GM19438 (cell line): ENCODE results near the gene SLC6A8.

Source experiments
- ATAC-seq: cut with Tn5 transposase; IDR thresholded peaks from one replicate; pipeline ENCODE4 v1.9.1; 2021; ENCODE audit warnings: low read depth; ENCODE audit not compliant: unreplicated experiment

The SLC6A8 gene

DNA sequence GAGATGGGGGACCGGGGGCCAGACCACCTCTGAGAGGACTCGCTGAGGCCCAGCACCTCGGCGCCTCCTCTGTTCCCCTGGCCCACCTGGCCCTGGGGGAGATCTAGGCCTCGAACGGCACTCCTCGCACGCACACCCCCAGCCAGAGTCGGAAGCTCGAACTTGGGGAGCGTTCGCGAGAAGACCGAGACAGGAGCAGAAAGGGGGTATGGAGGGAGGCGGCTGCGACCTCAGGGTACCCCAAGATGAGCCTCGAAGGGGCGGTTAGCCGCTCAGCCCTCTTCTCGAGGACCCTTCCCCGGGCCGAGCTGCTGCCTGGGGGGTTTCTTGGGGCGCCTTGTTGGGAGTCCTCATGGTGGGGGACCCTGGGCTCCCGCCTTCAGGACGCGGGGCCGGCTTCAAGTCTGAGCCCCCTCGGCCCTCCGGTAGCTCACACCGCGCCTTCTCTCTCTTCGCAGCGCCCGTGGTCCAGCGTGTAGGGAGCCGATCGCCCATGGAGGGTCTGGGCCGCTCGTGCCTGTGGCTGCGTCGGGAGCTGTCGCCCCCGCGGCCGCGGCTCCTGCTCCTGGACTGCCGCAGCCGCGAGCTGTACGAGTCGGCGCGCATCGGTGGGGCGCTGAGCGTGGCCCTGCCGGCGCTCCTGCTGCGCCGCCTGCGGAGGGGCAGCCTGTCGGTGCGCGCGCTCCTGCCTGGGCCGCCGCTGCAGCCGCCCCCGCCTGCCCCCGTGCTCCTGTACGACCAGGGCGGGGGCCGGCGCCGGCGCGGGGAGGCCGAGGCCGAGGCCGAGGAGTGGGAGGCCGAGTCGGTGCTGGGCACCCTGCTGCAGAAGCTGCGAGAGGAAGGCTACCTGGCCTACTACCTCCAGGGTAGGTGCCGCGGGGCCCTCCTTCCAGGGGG, 40.0 kb upstream of the SLC6A8 start:
- ATAC-seq: no peak

DNA sequence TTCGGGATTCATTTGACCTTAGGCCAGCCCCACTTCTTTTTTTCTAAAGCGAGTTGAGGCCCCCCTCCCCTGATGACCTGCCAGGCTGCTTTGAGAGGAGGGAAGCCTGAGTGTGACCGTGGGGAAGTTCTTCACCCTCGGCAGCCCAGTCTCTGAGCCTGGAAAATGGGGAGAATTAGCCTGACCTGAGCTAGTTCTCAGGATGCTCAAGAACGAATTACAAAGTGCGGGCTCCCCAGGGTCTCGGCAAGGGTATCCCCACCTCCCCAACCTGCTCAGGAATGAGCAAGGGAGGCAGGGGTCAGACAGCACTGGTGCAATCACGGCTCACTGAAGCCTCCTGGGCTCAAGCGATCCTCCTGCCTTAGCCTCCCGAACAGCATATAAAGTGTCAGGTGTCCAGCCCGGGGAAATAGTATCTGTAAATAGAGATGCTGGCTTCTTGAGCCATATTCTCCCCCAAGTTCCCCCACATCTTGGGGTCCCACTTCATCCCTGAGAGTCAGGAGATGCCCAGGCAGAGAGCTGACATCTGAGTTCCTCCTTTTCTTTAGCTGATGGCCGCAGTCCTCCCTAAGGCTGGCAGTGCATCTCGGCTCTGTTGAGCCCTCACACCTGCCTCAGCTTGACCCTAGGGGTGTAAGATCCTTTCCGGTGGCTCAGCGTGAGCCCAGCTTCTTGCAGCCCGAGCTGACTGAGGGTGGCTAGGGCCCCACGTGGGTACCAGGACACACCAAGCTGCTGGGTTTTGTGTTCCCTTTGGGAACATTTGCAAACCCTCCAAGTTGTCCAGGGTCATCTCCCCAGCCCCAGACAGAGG, 39.2 kb upstream of the SLC6A8 start:
- no peak for ATAC-seq

DNA sequence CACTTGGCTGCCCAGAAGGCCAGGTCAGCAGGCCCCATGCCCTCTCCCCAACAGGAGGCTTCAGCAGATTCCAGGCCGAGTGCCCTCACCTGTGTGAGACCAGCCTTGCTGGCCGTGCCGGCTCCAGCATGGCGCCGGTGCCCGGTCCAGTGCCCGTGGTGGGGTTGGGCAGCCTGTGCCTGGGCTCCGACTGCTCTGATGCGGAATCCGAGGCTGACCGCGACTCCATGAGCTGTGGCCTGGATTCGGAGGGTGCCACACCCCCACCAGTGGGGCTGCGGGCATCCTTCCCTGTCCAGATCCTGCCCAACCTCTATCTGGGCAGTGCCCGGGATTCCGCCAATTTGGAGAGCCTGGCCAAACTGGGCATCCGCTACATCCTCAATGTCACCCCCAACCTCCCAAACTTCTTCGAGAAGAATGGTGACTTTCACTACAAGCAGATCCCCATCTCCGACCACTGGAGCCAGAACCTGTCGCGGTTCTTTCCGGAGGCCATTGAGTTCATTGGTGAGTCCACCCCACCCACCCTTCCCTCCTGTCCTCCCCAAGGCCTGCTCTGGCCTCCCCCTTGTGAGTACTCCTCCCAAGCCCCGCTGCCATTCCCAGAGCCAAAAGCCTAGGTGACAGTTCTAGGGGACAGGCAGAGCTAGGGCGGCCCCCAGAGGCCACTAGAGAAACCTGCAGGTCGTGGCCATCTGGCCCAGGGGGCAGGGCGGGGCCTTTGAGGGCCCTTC, 38.4 kb upstream of the SLC6A8 start:
- no peak for ATAC-seq

DNA sequence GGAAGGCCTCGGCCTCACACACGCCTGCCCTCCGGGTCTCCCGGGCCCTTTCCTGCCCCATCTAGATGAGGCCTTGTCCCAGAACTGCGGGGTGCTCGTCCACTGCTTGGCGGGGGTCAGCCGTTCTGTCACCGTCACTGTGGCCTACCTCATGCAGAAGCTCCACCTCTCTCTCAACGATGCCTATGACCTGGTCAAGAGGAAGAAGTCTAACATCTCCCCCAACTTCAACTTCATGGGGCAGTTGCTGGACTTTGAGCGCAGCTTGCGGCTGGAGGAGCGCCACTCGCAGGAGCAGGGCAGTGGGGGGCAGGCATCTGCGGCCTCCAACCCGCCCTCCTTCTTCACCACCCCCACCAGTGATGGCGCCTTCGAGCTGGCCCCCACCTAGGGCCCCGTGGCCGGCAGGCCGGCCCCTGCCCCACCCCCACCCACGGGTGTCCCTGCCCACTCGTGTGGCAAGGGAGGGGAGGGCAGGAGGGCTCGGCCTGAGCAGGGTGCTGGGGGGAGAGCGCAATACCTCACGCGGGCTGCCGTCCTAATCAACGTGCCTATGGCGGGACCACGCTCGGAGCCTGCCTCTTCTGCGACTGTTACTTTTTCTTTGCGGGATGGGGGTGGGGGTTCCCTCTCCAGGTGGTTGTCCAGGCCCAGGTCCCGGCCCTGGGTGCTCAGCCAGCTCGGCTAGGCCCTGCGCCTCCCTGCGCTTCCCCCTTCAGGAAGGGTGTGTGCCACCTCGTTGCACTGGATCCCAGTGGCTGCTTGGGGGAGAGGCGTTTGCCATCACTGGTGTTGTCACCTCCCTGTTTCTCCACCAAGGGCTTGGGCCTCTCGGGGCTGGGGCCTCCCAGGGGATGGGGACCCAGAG, 37.6 kb upstream of the SLC6A8 start:
- no peak for ATAC-seq

DNA sequence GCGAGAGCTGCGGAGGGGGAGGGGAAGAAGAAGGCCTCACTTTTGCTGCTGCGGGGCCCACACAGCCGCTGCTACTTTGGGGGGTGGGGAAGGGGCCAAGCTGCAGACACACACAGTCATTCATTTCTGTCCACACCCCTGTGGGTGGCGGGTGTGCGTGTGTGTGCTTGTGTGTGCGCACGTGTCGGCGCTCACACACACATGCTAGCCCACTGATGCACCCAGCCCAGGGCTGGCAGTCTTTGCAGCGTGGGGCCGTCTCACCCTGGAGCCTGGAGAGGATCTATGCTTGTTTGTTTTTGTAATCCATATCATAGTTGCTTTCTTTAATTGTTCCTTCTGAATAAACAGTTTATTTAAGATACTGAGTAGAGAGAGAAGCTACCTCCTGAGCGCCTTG, 36.8 kb upstream of the SLC6A8 start:
- ATAC-seq: no peak

DNA sequence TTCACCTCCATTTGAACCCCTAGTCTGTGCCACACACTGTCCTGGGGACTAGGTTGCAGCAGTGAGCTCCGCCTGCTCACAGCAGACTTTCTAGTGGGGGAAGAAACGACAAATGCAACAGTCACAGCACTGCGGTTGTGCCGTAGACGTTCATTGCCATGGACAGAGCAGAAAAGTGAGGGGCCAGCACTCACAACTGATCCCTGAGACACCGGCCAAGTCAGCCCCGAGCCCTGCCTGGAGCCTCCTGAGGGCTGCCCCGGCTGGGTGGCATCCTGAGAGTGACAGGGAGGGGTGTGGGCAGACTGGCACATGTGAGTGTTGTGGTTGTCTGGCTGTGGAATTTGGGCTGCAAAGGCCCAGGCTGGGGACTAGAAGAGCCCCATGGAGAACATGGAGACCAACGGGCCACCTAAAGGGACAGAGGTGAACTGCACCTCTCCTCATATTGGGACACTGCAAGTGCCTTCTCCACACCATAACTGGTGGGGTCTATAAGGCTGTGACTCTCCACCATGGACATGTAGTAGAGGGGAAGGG, 36.1 kb upstream of the SLC6A8 start:
- ATAC-seq: no peak

DNA sequence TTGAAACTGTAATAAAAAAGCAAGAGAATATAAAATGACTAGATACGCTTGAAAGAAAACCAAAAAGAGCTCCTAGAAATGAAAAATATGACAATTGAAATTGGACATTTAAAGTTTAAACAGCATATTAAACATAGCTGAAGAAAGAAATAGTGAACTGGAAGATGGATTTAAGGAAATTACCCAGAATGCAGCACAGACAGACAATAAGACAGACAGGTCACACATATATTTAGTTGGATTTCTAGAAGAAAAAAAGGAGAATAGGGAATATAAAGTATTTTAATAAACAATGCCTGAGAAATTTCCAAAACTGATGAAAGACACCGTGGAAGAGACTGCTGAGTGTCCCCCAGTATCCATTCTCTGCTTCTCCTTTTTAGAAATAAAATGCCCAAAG, 34.2 kb upstream of the SLC6A8 start:
- no peak for ATAC-seq

DNA sequence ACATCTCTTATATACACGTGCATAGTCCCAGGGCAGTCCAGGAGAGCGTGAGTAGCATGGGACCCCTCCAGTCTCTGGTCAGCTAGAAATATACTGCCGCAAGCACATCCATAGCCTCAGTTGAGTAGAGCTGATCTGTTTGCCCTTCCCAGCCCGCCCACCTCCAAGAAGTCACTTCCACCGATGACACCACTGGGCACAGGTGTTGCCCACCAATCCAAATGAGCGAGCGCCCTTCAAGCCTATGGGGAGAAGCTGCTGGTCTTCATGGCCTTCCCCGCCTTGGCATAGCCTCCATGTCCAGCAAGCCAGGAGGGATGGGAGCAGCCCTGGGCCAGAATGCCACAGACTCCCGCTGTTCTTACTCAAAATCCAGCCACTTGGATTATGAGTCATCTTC, 30.6 kb upstream of the SLC6A8 start:
- no peak for ATAC-seq

DNA sequence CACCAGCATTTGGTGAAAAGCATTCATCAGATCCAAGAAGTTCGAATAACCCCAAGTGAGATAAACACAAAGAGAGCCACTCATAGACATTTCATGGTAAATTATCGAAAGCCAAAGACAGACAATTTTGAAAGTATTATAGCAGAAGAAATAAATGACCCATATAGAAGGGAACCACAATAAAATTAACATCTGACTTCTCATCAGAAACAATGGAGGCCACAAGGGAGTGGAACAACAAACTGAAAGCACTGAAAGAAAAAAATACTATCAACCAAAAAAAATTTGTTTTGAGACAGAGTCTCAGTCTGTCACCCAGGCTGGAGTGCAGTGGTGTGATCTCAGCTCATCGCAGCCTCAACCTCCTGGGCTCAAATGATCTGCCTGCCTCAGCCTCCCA, 28.5 kb upstream of the SLC6A8 start:
- no peak for ATAC-seq

DNA sequence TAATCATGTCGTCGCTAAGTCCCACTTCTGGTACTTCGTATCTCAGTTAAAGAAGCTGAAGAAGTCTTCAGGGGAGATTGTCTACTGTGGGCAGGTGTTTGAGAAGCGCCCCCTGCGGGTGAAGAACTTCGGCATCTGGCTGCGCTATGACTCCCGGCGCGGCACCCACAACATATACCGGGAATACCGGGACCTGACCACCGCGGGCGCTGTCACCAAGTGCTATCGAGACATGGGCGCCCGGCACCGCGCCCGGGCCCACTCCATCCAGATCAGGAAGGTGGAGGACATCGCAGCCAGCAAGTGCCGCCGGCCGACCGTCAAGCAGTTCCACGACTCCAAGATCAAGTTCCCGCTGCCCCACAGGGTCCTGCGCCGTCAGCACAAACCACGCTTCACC, 25.5 kb upstream of the SLC6A8 start:
- no peak for ATAC-seq

DNA sequence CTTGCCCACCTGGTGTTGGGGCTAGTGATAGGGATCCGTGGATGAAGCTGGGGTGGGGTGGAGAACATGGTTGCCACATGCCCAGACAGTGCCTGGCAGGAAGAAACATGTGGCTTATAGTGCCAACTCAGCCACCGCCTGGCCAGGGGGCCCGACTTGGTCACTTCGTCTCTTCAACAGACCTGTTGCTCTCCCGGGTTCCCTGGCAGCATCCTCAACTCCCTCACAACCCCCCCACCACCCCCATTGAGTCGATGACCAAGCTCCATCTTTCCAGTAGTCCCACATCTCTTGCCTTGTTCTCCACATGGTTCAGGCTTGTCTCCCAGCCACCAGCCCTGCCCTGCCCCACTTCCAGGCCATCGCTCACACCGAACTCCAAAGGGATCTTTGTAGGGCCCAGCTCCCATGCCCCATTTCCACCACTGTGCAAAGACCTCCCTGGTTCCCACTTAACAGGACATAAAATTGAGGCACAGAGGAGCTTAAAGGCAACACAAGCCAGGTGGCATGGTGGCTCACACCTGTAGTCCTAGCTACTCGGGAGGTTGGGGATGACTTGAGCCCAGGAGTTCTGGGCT, 21.9 kb upstream of the SLC6A8 start:
- no peak for ATAC-seq

DNA sequence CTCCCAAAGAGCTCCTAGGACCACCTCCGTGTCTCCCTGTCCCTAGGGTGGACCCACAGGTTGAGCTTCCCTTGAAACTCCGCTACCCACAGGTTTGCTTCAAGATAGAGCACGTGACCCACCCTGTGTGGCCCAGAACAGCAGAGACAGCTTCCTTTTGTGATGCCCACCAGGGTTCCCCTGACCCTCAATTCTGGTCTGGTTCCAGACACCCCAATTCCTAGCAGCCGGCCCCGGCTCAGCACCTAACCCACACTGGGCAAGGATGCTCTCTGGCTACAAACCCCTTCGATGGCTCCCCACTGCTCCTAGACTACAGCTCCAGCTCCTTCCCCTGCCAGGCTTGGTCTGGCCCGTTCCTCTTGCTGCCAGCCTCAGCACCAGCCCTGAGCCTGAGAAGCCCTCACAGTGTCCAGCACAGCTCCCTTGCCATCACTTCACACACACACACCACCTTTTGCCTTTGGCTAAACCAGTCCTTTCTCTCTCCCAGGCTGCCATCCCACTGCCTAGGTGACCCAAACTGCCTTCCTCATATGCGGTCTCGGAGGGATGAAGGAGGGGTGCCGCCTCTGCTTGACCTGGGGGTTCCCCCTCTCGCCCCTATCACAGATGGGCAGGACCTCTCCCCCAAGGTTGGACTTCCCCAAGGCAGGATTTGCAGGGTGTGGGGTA, 20.3 kb upstream of the SLC6A8 start:
- ATAC-seq: no peak

DNA sequence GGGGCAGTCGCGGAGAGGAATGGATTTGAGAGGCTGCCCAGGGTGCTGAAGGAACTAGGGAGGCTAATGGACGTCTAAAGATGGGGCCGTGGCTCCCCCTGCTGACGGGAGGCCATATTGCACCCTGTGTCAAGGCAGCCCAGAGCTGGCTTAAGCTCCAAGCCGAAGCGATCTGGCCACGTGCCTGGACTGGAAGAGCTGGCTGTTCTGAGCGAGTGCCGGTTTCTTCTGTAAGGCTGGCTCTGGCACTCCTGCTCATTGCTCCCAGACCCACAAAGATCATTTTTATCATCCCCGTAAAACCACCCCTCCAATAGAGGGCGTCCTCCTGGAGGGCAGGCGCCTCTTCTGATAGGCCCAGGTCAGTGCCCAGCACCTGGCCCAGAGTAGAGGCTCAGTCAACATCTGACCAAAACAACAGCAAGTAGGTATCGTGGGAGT, 19.8 kb upstream of the SLC6A8 start:
- no peak for ATAC-seq

DNA sequence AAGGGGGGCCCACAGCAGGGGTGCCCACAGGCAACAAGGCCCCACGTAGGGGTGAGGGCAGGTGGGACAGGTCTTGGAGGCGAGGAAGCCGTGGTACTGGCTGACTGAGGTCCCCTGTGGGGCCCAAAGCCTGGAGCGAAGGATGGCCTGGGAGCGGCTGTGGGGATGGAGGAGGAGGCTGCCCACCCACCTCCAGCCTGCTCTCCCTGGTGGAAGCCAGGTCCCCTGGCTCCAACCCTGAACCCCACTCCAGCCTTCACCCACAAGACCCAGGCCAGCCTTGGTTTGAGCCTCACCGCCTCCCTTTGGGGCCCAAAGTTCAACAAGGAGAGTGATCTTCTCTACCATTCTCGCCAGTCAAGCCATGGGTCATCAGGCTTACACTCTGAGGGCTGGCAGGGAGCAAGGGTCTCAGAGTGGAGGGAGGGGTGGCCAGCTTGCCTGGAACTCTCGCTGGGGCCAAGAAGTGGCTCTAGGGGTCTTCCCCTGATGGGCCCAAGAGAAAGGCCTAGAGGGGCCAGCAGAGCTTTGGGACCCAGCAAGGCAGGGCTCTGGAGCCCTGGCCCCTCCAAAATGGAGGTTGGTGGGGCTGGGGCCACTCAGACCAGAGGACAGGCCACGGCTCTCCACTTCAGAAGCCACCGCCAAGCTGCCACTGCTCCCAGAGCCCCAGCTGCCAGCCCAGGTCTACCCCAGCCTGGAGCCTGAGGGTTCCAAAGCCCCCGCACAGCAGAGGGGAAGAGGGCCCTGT, 19.1 kb upstream of the SLC6A8 start:
- ATAC-seq: no peak

DNA sequence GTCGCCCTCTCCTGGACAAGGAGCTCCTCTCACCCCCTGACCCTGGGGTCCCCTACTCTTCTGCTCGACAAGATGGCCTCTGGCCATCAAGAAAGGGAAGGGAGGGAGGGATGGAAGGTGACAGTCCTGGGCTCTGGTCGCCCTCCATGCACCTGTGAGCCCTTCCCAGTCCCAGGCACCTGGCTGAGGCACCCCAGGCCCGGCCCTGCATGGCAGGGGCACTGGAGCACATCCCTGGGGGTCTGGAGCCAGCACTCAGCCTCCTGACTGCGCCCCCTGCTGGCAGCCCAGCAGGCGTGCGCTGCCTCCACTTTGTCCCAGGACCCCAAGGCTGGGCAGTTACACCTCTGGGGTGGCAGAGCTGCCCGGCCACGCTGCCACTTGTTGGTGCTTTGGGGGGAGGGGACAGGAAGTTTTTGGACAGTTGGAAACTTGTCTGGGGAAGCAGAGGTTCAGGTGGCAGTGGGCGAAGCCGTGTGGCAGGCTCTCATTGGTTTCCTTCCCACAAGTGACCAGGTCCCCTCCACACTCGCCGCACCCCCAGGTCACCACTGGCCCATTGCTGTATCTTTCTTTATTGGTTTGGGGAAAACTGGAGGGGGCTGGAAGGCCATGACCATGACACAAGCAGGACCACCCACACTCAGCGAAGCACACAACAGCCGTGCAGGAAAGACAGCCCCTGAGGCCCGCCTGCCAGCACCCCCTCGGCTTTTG, 18.4 kb upstream of the SLC6A8 start:
- no peak for ATAC-seq

DNA sequence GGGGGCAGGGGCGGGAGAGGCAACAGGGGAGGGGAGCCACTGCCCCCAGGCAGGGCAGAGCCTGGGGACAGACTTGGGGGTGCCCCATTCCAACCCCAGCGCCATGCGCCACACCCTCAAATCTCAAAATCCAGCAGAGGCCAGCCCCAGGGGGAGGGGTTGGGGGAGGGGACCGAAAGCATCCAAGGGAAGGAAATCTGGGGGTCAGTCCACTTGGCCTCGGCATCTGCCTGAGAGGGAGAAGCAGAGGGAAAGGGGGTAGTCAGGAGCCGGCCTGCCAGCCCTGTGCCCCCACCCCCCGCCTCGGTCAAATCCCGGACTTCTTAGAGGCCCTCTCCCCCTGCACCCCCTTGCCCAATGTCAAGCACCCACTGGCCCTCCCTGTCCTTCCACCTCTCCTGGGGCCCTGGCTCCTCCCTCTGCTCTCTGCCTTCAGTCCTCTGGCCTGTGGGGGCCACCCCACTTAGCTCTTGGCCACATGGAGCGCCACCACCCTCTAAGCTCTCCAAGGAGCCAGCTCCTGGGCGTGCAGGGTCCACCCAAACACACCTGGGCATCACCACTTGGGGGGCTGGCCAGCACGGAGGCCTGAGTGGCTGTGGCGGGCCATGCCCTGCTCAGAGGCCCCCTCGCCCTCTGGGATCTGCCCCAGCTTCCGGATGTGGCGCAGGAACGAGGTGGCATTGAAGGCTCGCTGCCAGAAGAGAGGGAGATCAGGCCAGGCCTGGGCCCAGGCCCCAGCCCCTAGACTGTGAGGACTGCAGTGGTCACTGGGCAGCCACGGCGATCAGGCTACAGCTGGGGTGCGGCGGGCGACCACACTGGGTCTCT, 17.6 kb upstream of the SLC6A8 start:
- no peak for ATAC-seq
